ENCODE data around the gene NAV2. TPM values are rescaled to one million over a fixed set of nuclear protein-coding genes. Genes with fewer than 3 reads are reported as not detected.

NAV2 gene
- total RNA-seq, 1 experiment from 2014 or later, result 22.7 TPM

DNA sequence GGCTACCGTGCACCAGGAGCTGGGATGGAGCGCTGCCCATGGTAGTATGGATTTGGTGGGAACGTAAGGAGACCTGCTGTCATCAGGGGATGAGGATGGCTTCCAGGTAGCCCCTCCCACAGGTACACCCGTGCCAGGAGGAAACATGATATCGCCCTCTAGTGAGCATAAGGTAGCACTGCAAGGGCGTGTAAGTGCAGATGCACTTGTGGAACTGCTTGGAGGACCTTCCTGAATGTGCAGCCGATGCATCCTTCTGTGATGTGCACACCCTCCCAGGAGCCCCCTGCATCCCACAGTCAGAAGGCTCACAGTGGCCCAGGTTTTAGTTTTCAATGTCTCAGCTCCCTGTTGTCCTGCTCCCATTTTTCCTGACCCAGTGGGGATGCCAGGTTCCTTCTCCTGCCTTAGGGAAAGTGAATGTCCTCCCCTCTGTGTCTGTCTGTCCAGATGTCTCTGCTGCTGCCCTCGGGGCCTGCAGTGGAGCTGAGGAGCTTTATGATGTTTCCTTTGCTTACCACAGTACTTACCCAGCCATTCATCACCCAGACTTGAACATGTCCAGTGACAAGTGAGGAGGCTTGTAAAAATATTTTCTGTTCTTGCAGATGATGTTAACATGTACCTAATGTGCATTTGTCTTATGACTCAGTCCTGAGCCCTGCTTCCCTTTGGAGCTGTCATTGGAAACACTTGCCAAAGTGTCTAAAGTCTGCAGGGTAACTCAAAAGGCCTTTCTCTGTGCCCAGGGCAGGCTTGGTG, 398.5 kb downstream of the NAV2 start:
- in situ Hi-C loops (cut with HindIII; ENCODE audit: low pct_unique_long_range_greater_than_20kb, low sequenced_read_pairs), result no loop called here
- no TSS peak for BruUV-seq (replicated peaks)
- Histone ChIP-seq H3K27ac (ENCODE audit: low read length) (no peak overlapping the region), H3K9me3 (ENCODE audit: control insufficient read depth, insufficient read depth, low read depth, low read length) (no peaks in the 10 kb centered on the region), H3K36me3 (ENCODE audit: control insufficient read depth, insufficient read depth, low read length) (no peaks in the 10 kb centered on the region), H3K4me3 (ENCODE audit: low read depth in 2 of 2, low read length in 2 of 2) (no peak overlapping the region), H3K4me1 (ENCODE audit: control insufficient read depth, insufficient read depth, low read length) (peaks cover 18% of the 10 kb centered on the region), H3K27me3 (ENCODE audit: control insufficient read depth, insufficient read depth, low read length) (no peaks in the 10 kb centered on the region)
- intact Hi-C loops (cut with micrococcal nuclease; ENCODE audit: unreplicated experiment), result loop anchor here (2.0 kb wide), 1 partner anchor 160 kb away; no protein-coding TSS in a partner anchor
- TF ChIP-seq, protein P1, sequence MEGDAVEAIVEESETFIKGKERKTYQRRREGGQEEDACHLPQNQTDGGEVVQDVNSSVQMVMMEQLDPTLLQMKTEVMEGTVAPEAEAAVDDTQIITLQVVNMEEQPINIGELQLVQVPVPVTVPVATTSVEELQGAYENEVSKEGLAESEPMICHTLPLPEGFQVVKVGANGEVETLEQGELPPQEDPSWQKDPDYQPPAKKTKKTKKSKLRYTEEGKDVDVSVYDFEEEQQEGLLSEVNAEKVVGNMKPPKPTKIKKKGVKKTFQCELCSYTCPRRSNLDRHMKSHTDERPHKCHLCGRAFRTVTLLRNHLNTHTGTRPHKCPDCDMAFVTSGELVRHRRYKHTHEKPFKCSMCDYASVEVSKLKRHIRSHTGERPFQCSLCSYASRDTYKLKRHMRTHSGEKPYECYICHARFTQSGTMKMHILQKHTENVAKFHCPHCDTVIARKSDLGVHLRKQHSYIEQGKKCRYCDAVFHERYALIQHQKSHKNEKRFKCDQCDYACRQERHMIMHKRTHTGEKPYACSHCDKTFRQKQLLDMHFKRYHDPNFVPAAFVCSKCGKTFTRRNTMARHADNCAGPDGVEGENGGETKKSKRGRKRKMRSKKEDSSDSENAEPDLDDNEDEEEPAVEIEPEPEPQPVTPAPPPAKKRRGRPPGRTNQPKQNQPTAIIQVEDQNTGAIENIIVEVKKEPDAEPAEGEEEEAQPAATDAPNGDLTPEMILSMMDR (IDR thresholded peaks at IDR 0.05), result peak; percentile 93
- TF ChIP-seq, protein P2, sequence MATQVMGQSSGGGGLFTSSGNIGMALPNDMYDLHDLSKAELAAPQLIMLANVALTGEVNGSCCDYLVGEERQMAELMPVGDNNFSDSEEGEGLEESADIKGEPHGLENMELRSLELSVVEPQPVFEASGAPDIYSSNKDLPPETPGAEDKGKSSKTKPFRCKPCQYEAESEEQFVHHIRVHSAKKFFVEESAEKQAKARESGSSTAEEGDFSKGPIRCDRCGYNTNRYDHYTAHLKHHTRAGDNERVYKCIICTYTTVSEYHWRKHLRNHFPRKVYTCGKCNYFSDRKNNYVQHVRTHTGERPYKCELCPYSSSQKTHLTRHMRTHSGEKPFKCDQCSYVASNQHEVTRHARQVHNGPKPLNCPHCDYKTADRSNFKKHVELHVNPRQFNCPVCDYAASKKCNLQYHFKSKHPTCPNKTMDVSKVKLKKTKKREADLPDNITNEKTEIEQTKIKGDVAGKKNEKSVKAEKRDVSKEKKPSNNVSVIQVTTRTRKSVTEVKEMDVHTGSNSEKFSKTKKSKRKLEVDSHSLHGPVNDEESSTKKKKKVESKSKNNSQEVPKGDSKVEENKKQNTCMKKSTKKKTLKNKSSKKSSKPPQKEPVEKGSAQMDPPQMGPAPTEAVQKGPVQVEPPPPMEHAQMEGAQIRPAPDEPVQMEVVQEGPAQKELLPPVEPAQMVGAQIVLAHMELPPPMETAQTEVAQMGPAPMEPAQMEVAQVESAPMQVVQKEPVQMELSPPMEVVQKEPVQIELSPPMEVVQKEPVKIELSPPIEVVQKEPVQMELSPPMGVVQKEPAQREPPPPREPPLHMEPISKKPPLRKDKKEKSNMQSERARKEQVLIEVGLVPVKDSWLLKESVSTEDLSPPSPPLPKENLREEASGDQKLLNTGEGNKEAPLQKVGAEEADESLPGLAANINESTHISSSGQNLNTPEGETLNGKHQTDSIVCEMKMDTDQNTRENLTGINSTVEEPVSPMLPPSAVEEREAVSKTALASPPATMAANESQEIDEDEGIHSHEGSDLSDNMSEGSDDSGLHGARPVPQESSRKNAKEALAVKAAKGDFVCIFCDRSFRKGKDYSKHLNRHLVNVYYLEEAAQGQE (IDR thresholded peaks at IDR 0.05; ENCODE audit: insufficient read depth in 1 of 2, low read depth in 2 of 2, low read length in 1 of 2), result no peak
- POLR2A ChIA-PET, result no interaction called here
- CTCF ChIA-PET, result no interaction called here
- ATAC-seq (peak; percentile 72), DNase-seq (ENCODE audit: low read depth, low spot score) (peak; percentile 60)

DNA sequence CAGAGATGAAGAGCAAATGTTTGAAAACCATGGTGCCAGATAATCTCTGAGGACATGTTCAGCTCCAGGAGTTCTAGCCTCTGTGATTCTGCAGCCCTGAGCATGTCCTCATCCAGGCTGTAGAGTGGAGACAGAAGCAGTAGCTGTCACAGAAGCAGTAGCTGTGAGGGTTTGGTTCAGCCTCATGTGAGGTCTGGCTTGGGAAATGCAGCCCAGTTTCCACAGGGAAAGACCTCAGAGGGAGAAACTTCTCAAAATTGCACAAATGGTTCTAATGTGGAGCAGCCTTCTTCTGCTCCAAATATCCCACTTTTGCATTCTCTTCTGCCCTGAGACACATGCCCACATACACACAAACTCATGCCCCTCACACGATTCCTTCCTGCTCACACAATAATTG, 399.2 kb downstream of the NAV2 start:
- Histone ChIP-seq H3K4me1 (ENCODE audit: control insufficient read depth, insufficient read depth, low read length) (peaks cover 18% of the 10 kb centered on the region), H3K27me3 (ENCODE audit: control insufficient read depth, insufficient read depth, low read length) (no peaks in the 10 kb centered on the region), H3K9me3 (ENCODE audit: control insufficient read depth, insufficient read depth, low read depth, low read length) (no peaks in the 10 kb centered on the region), H3K27ac (ENCODE audit: low read length) (peak overlapping the region; percentile 55; the same call in 1 of the 2 replicates), H3K4me3 (ENCODE audit: low read depth in 2 of 2, low read length in 2 of 2) (no peak overlapping the region), H3K36me3 (ENCODE audit: control insufficient read depth, insufficient read depth, low read length) (no peaks in the 10 kb centered on the region)
- POLR2A ChIA-PET, result no interaction called here
- TF ChIP-seq TCF7L2 (IDR thresholded peaks at IDR 0.05; ENCODE audit: low read depth, low read length) (no peak), POLR2AphosphoS5 (IDR thresholded peaks at IDR 0.05; ENCODE audit: low read depth, low read length) (no peak), SIN3A (IDR thresholded peaks at IDR 0.05; ENCODE audit: borderline replicate concordance, insufficient read depth, low read depth, low read length) (no peak)
- TF ChIP-seq, protein P1 (IDR thresholded peaks at IDR 0.05), result no peak
- TF ChIP-seq, protein P2 (IDR thresholded peaks at IDR 0.05; ENCODE audit: insufficient read depth in 1 of 2, low read depth in 2 of 2, low read length in 1 of 2), result no peak
- DNase-seq (ENCODE audit: low read depth, low spot score) (no peak), ATAC-seq (no peak)
- CTCF ChIA-PET, result no interaction called here
- BruUV-seq (replicated peaks), result no TSS peak
- intact Hi-C loops (cut with micrococcal nuclease; ENCODE audit: unreplicated experiment), result loop anchor here (2.0 kb wide), 1 partner anchor 161 kb away; no protein-coding TSS in a partner anchor
- in situ Hi-C loops (cut with HindIII; ENCODE audit: low pct_unique_long_range_greater_than_20kb, low sequenced_read_pairs), result no loop called here
